ENCODE measurements around the gene SDK1.

- TF ChIP-seq CTCF (IDR thresholded peaks at IDR 0.05 in 4 of 5, conservative IDR thresholded peaks at IDR 0.05 in 1 of 5) = no peak
- no peak for TF ChIP-seq POLR2A (IDR thresholded peaks at IDR 0.05)
Observed at GRCh38 chr7:4195660-4196059, 894.6 kb downstream of the SDK1 start.
